MCF 10A (cell line): ENCODE results near the gene TSGA10IP. TPM values are rescaled to one million over a fixed set of nuclear protein-coding genes. Genes with fewer than 3 reads are reported as not detected.

Experiments used
- BruUV-seq: library from RNA; stranded (reverse); fragments of 400-500 nt; replicated peaks from 2 replicates; lab custom pipeline; 2021; lab: Mats Ljungman, UMichigan
- CTCF ChIA-PET: fragments of 300-600 bp; sonication (Branson Sonifier 250); formaldehyde crosslinking; extraction: SDS; loops from one replicate; lab custom pipeline; 2021; ENCODE audit warnings: antibody characterized with exemption, inconsistent platforms; lab: Yijun Ruan, JAX
- POLR2A ChIA-PET: fragments of 300-600, 350-650 bp; sonication (Branson Sonifier 250); formaldehyde crosslinking; extraction: SDS; loops from one replicate; lab custom pipeline; 2020; ENCODE audit warnings: antibody characterized with exemption, inconsistent platforms; lab: Yijun Ruan, JAX
- DNase-seq: peaks from one replicate; pipeline ENCODE4 v3.0.0-alpha.2; 2018; ENCODE audit not compliant: unreplicated experiment
- H3K27ac Mint-ChIP-seq: one replicate; pipeline ENCODE4 v1.8.0; 2022; ENCODE audit warnings: mild to moderate bottlenecking, low read depth, mixed read lengths; ENCODE audit not compliant: unreplicated experiment
- H3K27me3 Mint-ChIP-seq: one replicate; pipeline ENCODE4 v1.8.0; 2022; ENCODE audit warnings: mixed read lengths; ENCODE audit not compliant: insufficient read depth, unreplicated experiment
- H3K36me3 Mint-ChIP-seq: one replicate; pipeline ENCODE4 v1.8.0; 2022; ENCODE audit warnings: mild to moderate bottlenecking, moderate library complexity, mixed read lengths; ENCODE audit not compliant: insufficient read depth, unreplicated experiment
- H3K4me1 Mint-ChIP-seq: one replicate; pipeline ENCODE4 v1.8.0; 2022; ENCODE audit warnings: mixed read lengths; ENCODE audit not compliant: insufficient read depth, unreplicated experiment
- H3K4me3 Mint-ChIP-seq: one replicate; pipeline ENCODE4 v1.8.0; 2022; ENCODE audit warnings: mild to moderate bottlenecking, moderate library complexity, mixed read lengths; ENCODE audit not compliant: unreplicated experiment
- H3K9me3 Mint-ChIP-seq: one replicate; pipeline ENCODE4 v1.8.0; 2022; ENCODE audit warnings: mixed read lengths; ENCODE audit not compliant: unreplicated experiment
- CTCF ChIP-seq: fragments of 200-600 bp; IDR thresholded peaks from one replicate; pipeline ENCODE4 v1.8.0; 2022; ENCODE audit warnings: antibody characterized with exemption, mild to moderate bottlenecking; ENCODE audit not compliant: unreplicated experiment
- intact Hi-C: fragments of 100-400 bp; cut with micrococcal nuclease; formaldehyde crosslinking; loops from 2 replicates; pipeline ENCODE4 v1.14.1; 2022
- total RNA-seq: library from RNA; stranded (reverse); gene quantifications from 2 replicates; pipeline ENCODE4 v1.2.3, GENCODE V29; 2022

Gene TSGA10IP
- total RNA-seq, 1 experiment from 2014 or later, result not detected

DNA sequence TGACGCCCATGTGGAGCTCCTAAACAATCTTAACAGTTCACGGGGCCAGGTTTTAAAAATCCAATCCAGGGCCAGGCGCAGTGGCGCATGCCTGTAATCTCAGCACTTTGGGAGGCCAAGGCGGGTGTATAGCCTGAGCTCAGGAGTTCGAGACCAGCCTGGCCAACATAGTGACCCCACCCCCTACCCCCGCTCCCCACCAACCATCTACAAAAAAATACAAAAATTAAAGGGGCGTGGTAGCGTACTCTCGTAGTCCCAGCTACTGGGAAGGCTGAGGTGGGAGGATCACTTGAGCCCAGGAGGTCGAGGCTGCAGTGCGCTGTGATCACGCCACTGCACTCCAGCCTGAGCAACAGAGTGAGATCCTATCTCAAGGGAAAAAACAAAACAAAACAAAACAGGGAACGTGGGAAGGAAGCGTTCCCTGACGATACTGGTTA lies 15.6 kb downstream of the TSGA10IP start:
- TF ChIP-seq CTCF, result no peak
- BruUV-seq, result no TSS peak
- Mint-ChIP-seq H3K36me3 (peaks cover 20% of the 10 kb centered on the region), H3K4me3 (peak overlapping the region; percentile 96), H3K27me3 (no peaks in the 10 kb centered on the region), H3K4me1 (peaks cover 15% of the 10 kb centered on the region), H3K9me3 (no peaks in the 10 kb centered on the region), H3K27ac (peak overlapping the region; percentile 84)
- ChIA-PET POLR2A (interaction anchor here (0.5 to 3.5 kb wide), 13 partner anchors 9 to 825 kb away, joined by 3 to 28 read pairs (median 5); partner anchors contain the start of genes CCDC85B, FIBP, FOSL1 and KAT5), CTCF (interaction anchor here (1.1 to 1.4 kb wide), 2 partner anchors 27 to 76 kb away, joined by 3 to 4 read pairs; no protein-coding TSS in a partner anchor)
- no peak for DNase-seq
- intact Hi-C loops, result loop anchor here (2.0 kb wide), 1 partner anchor 72 kb away; the partner anchor contains the start of gene FIBP

DNA sequence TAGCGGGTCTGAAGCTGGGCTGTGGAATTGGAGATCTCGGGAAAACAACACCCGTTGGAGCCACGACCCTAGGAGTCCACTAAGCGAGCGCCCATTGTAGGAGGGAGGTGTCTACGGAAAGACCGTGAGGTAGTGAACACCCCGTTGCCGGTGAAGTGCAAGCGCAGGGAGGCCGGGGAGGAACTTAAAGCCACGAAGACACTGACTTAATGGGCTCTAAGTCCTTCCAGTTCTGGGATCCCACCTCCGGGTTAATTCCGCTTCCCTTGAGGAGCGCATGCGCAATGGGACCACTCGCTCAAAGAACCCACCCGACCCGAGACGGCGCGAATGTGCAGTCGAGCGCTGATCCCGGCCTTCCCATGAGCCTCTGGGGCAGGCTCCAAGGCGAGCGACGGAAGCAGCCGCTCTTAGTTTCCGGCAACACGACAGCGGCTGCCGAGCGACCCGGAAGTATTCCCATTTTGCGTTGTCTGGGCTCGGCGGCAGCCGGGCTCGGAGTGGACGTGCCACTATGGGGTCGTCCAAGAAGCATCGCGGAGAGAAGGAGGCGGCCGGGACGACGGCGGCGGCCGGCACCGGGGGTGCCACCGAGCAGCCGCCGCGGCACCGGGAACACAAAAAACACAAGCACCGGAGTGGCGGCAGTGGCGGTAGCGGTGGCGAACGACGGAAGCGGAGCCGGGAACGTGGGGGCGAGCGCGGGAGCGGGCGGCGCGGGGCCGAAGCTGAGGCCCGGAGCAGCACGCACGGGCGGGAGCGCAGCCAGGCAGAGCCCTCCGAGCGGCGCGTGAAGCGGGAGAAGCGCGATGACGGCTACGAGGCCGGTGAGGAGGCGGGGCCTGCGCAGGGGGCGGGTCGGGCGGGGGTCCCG lies 16.2 kb downstream of the TSGA10IP start, which contains the start of gene SART1:
TSS of gene SART1 (plus strand) at position 468 of the 874 bp plus-strand sequence. CDS start at position 515, 47 bp downstream.
- TF ChIP-seq CTCF, result no peak
- H3K36me3 Mint-ChIP-seq, result peaks cover 27% of the 10 kb centered on the region
- intact Hi-C loops, result loop anchor here (2.0 kb wide), 1 partner anchor 73 kb away; the partner anchor contains the start of gene FIBP
- no peaks in the 10 kb centered on the region for H3K9me3 Mint-ChIP-seq
- DNase-seq, result peak; percentile 96
- POLR2A ChIA-PET, result interaction anchor here (0.6 to 3.5 kb wide), 18 partner anchors 9 to 250 kb away, joined by 3 to 28 read pairs (median 4); partner anchors contain the start of genes CCDC85B, FIBP, FOSL1 and KAT5
- H3K4me1 Mint-ChIP-seq, result peaks cover 17% of the 10 kb centered on the region
- H3K4me3 Mint-ChIP-seq, result peak within 1 kb of the TSS; percentile 96
- CTCF ChIA-PET, result interaction anchor here (0.6 to 1.4 kb wide), 6 partner anchors 14 to 864 kb away, joined by 3 to 4 read pairs (median 4); no protein-coding TSS in a partner anchor
- TSS peak; percentile 90 for BruUV-seq
- peak within 1 kb of the TSS; percentile 84 for H3K27ac Mint-ChIP-seq
- no peaks in the 10 kb centered on the region for H3K27me3 Mint-ChIP-seq

GRCh38 chr11:65962141-65962564 lies 16.9 kb downstream of the TSGA10IP start:
- Mint-ChIP-seq H3K9me3 (no peaks in the 10 kb centered on the region), H3K27me3 (no peaks in the 10 kb centered on the region), H3K4me1 (peaks cover 17% of the 10 kb centered on the region), H3K4me3 (peak overlapping the region; percentile 96), H3K27ac (peak overlapping the region; percentile 84), H3K36me3 (peaks cover 33% of the 10 kb centered on the region)
- DNase-seq, result no peak
- ChIA-PET CTCF (interaction anchor here (0.6 to 1.0 kb wide), 4 partner anchors 13 to 865 kb away, joined by 3 to 4 read pairs (median 4); no protein-coding TSS in a partner anchor), POLR2A (interaction anchor here (0.6 to 3.5 kb wide), 11 partner anchors 8 to 251 kb away, joined by 3 to 28 read pairs (median 4); partner anchors contain the start of genes CCDC85B, FIBP, FOSL1 and KAT5)
- TSS peak; percentile 40 for BruUV-seq
- no peak for TF ChIP-seq CTCF
- intact Hi-C loops, result no loop called here
